Activated naive CD4-positive, alpha-beta T cell treated with anti-CD3 and anti-CD28 coated beads, Interleukin-2, amount 50 U/mL, for 16 hours (primary cell): ENCODE data around the gene CCDC81.
"Not testable (repeated sequence)": the region's sequence is repeated elsewhere in the genome, so short reads cannot be mapped to it uniquely, and the experiment has no call there.

ENCODE experiments used
- DNase-seq: peaks from one replicate; pipeline ENCODE4 v3.0.0-alpha.2; 2020

Gene CCDC81

GRCh38 chr11:86374586-86374985, at the start of gene CCDC81:
TSS of gene CCDC81 (plus strand) at chr11:86374887. CDS start at chr11:86375164, 277 bp downstream.
- DNase-seq, result no peak

GRCh38 chr11:86335131-86335767, 39.4 kb upstream of the CCDC81 start:
- no peak for DNase-seq

GRCh38 chr11:86337227-86337626, 37.5 kb upstream of the CCDC81 start:
- no peak for DNase-seq

- DNase-seq, result no peak
These were observed 33.3 kb upstream of the CCDC81 start for GRCh38 chr11:86341382-86341781.

- no peak for DNase-seq
These were observed 28.2 kb upstream of the CCDC81 start for GRCh38 chr11:86346513-86346912.

- DNase-seq, result no peak
These were observed 19.4 kb upstream of the CCDC81 start for GRCh38 chr11:86355256-86355655.

- not testable (repeated sequence) for DNase-seq
These were observed 17.3 kb upstream of the CCDC81 start for GRCh38 chr11:86357412-86357811.

- no peak for DNase-seq
These were observed 16.0 kb upstream of the CCDC81 start for GRCh38 chr11:86358720-86359119.

GRCh38 chr11:86360775-86361395, 13.8 kb upstream of the CCDC81 start:
- DNase-seq, result no peak

- DNase-seq, result no peak
These were observed 11.3 kb upstream of the CCDC81 start for GRCh38 chr11:86363424-86363823.

- DNase-seq, result no peak
These were observed 9.1 kb upstream of the CCDC81 start for GRCh38 chr11:86365546-86365945.

- DNase-seq, result no peak
These were observed 5.0 kb upstream of the CCDC81 start for GRCh38 chr11:86369668-86370067.

- DNase-seq, result no peak
These were observed 4.5 kb upstream of the CCDC81 start for GRCh38 chr11:86370171-86370570.

GRCh38 chr11:86370922-86371594, 3.6 kb upstream of the CCDC81 start:
- no peak for DNase-seq

- DNase-seq, result no peak
These were observed 2.6 kb upstream of the CCDC81 start for GRCh38 chr11:86372041-86372440.

GRCh38 chr11:86372586-86372985, 2.1 kb upstream of the CCDC81 start:
- no peak for DNase-seq

- DNase-seq, result no peak
These were observed 618 bp upstream of the CCDC81 start for GRCh38 chr11:86374069-86374468.

- no peak for DNase-seq
These were observed 3.3 kb downstream of the CCDC81 start for GRCh38 chr11:86377972-86378371.

- no peak for DNase-seq
These were observed 5.8 kb downstream of the CCDC81 start for GRCh38 chr11:86380295-86381059.

- DNase-seq, result no peak
These were observed 8.6 kb downstream of the CCDC81 start for GRCh38 chr11:86383041-86383955.

- DNase-seq, result no peak
These were observed 11.6 kb downstream of the CCDC81 start for GRCh38 chr11:86386283-86386682.

- no peak for DNase-seq
These were observed 12.1 kb downstream of the CCDC81 start for GRCh38 chr11:86386746-86387145.
